GM18499 (cell line): ENCODE results near the gene OVOL1.

Experiments
- ATAC-seq: cut with Tn5 transposase; IDR thresholded peaks from one replicate; pipeline ENCODE4 v1.9.1; 2021; ENCODE audit warnings: moderate number of reproducible peaks; ENCODE audit not compliant: insufficient read depth, unreplicated experiment

OVOL1 gene

DNA sequence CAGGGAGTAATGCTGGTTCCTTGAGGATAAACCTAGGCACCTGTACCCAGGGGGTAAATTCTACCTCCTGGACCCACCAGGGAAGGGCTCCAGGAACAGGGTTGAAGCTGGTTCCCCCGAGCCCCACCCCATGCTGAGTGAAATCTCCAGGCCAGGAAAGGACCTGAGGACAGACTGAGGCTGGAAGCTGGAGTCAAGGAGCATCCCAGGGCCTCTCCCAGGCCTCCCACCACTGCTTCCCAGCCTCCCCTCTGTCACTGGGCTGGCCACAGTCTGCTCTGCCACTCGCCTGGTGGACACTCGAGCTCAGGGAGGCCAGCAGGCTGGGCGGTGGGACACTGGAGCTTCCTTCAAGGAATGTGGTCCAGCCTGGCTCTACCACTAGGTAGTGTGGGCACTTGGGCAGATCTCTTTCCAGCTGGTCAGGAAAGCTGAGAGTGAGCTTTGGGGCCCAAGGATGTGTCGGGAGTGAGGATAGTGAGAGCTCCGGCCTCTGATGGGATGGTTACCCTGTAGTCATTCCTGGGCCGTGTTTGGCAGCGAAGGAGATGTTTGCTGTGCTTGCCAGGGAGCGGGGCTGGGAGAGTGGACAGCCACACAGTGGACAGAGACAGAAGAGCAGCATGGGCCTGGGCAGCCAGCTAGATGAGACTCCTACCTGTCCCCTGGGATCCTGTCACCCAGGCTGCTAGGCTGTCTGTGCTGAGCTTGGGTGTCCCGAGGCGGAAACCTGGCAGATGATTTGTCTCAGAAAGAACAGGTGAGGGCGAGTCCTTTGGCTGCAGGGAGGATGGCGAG, 3.4 kb downstream of the OVOL1 start:
- ATAC-seq: no peak

DNA sequence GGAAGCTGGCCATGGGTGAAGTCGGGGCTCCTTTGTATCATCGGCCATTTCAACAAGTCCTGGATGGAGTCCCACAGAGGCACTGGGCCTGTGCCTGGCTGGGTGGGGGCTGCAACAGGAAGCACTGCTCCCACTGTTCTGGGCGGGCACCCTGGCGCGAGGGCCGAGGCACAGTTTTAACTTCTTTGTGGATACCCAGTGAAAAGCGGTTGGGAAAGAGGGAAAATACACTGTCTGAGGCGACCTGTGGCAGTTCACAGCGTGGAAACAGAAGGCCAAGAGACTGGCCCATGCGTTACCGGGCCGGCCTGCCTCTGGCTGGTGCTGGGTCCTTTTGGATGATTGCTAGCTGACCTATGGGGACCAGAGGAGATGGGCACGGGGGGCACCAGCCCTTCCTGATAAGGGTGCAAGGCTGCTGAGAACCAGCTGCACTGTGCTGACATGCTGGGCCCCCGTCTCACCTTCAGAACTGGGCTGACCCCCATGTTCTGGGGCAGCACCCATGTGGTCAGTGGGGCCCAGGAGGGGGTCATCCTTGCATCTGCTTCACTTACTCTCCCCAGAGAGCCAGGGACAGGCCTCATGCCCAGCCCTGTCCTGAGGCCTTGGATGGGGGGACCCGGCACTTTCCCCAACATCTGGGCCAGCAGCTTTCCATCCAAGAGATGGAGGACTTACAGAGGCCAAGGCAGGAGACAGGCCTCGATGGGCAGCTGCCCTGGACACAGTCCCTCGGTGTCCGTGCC, 4.2 kb downstream of the OVOL1 start:
- no peak for ATAC-seq

DNA sequence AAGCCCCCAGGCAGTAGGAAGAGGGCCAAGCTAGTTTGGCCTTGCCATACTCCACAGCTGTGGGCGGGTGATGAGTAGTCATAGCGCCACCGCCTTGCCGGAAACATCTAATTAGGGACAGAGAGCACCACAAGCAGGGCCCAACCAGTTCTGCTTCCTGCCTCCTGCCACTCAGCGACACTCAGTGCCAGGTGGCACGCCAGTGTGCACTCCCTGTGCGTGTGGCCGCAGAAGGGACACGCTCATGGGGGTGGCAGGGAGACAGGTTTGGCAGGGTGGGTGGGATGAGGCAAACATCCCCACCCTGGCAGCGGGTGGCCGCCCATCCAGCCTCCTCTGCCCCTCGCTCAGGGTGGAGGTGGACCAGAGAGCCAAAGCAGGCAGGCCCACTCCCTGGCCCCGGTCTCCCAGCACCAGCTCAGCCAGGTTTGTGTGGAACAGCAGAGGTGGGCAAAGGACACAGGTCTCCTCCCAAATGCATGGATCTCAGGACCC, 4.9 kb downstream of the OVOL1 start:
- peak; percentile 68 for ATAC-seq

DNA sequence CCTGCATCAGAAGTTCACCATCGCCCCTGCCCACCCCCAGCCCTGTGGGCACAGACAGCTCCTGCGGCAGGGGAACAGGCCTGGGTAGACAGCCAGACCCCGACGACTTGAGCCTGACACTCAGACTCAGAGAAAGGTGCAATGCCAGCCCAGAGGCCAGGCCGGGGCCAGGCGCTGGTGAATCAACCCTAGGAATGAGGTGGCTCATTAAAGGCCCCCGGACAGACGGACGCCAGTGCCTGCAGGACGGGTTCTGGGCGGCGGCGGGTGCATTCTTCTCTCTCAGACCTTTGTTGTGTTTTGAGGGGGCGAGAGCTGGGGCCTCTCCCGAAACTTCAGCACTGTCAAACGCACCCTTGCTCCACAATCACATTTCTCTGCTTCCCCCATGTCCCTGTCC, 5.6 kb downstream of the OVOL1 start:
- no peak for ATAC-seq

DNA sequence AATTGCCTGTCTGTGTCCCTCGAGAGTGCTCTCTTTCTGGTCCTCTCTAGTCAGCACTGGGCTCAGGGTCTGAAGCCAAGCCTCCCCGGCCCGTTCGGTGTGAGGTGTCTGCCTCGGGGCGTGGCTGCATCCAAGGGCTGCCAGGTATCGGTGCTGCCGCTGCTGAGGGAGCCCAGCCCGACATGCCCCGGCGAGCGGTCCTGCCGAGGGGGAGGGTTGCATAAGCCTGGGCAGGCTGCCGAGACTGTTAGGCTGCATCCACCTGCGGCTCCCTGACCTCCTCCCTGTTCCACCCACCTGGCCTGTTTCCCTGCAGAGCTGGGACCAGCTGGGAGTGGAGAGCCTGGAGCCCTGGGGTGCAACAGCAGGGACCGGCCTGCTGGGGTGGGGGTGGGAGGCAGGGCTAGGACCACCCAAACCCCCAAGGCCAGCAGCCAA, 6.3 kb downstream of the OVOL1 start:
- ATAC-seq: no peak

DNA sequence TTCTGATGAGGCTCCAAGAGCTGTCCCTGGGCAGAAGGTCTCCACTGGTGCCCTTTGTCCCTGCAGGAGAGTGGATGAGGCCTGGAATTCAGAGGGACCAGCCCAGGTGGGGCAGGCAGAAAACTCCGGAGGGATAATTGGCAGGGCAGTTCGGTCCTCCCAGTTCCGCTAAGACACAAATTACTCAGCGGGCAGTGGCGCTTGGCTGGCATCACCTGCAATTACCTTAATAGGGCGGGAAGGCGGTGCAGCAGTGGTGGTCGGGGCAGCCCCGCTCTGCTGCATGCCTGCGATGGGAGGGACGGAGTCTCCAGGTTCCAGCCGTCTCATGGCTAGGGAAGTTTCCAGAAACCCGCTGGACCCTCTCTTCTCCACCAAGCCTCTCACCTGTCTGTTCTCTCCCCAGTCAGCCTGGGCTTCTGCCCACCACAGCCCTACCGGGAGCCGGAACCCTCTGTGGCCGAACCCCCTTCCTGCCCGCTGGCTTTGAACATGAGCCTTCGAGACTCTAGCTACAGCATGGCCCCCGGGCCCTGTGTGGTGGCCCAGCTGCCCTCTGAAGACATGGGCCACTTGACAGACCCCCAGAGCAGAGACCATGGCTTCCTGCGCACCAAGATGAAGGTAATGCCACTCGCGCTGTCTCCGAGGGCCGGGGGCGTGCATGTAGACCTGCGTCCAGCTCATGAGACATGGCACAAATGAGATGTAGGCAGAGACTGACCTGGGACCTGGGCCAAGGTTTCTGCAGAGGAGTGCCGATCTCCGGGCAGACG, 7.0 kb downstream of the OVOL1 start:
- no peak for ATAC-seq

DNA sequence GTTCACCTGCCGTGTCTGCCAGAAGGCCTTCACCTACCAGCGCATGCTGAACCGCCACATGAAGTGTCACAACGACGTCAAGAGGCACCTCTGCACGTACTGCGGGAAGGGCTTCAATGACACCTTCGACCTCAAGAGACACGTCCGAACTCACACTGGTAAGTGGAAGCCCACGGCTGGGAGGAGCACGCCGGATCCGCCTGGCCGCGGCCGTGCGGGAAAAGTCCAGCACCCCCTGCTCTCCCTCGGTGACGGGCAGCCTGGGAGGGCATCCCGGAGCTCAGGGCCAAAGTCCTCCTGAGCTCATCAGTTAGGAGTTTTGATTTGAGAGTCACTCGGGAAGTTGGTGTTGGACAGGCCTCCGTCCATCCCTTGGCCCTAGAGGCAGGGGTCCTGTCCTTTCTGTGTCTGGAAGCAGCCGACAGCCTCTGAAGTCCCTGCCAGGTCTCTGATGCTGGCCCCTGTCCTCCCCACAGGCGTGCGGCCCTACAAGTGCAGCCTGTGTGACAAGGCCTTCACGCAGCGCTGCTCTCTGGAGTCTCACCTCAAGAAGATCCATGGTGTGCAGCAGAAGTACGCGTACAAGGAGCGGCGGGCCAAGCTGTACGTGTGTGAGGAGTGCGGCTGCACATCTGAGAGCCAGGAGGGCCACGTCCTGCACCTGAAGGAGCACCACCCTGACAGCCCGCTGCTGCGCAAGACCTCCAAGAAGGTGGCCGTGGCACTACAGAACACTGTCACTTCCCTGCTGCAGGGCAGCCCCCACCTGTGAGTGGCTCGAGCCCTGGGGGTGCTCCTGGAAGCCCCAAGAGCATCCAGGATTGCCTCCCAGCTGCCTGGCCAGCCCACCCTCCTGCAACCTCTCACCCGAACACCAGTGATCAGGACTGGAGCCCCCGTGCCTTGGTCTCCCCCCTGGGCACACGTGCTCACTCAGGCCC, 8.0 kb downstream of the OVOL1 start:
- no peak for ATAC-seq

DNA sequence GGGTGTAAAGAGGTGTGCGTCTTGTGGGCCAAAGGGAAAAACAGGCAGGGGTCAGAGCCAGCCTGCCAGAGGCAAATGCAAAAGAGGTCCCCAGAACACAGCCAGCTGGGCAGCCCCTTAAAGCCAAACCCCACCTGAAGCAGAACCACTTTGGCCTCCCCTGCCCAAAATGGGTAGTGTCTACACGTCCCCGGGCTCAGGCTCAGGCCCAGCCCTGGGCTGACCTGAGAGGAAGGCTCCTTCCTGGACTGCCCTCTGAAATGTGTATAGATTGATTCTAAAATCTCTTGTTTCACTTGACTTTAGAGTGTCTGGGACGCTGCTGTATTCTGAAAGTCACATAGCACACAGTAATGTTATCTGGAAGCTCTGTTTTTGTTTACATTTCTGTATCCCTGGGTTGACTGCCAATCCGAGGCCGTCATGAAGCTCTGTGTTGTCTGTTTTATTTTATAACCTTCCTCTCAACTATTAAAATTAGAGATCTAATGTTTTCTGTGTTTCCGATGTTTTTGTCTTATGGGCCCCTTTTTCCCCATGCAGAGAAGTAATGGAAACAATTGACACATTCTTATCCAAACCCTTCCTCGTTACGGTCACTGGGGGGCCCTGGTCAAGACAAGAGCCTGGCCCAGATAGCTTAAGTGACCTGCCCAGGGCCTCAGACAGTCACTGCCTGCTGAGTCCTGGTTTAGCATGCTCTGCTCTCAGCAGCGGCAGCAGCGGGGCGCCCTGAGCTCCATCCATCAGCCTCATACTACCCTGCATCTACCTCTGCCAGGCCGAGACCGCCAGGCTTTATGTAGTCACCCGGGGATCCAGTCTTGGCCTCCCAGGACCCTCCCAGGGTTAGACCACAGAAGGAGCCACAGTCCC, 10.1 kb downstream of the OVOL1 start:
- no peak for ATAC-seq

DNA sequence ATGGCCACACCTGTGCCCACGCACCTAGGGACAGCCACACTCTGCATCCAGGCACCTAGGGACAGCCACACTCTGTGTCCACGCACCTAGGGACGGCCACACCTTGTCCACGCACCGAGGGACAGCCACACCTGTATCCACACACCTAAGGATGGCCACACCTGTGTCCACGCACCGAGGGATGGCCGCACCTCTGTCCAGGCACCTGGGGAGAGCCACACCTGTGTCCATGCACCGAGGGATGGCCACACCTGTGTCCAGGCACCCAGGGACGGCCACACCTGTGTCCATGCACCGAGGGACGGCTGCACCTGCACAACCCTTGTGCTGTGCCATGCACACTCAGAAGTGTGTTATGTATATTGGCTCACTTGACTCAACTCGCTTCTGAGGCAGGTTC, 10.8 kb downstream of the OVOL1 start:
- ATAC-seq: no peak

DNA sequence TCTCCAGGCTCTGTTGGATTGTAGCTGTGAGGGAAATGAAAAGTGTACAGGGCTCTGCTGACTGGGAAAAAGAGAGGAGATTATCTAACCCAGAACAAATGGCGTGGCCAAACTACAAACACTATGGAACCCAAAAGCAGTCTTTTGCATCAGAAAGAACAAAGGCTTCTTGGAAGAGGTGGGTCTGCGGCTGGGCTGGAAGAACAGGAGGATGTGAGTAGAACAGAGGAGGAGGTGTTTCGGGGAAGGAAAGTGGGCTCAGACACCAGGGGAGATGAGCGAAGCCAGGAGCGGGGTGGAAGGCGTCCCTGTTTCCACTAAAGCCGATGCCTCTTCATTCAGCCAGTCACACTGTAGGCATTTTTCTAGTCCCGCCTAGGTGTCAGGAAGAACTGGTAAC, 12.0 kb downstream of the OVOL1 start:
- no peak for ATAC-seq

DNA sequence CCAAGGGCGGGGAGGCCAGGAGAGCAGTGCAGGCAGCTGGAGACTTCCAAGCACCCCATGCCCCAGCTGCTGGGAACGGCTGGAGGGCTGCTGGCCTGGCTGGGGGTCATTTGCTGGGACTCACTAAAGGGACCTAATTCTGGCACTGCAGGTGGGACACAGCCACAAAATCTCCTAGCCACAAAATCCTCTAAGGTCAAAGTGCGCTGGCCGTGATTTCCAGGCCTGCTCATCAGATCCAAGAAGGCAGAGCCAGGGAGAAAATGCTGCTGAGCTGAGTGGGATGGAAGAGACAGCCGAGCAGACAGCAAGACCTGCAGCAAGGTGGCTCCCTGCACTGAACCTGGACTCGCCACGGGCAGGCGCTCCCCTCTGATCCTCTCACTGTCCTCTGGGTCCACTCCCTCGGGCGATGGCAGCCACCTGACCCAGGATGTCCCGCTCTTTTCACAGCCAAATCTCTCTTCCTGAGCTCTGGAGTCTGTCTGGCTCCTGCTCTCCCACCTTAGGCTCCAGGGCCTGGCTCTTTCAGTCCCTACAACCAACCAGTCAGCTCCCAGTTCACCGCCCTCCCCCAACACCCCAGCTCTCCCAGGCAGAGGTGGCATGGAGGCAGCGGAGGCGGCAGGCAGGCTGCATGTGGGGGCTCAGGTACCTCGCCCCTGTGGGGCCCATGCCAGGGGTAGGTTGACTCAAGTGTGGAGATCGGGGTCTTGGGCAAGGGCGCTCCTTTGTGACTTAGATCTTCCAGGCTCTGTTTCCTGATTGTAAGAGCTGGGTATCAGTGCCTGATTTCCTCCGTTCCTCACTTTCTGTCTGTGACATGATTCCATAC, 14.5 kb downstream of the OVOL1 start:
- ATAC-seq: no peak

DNA sequence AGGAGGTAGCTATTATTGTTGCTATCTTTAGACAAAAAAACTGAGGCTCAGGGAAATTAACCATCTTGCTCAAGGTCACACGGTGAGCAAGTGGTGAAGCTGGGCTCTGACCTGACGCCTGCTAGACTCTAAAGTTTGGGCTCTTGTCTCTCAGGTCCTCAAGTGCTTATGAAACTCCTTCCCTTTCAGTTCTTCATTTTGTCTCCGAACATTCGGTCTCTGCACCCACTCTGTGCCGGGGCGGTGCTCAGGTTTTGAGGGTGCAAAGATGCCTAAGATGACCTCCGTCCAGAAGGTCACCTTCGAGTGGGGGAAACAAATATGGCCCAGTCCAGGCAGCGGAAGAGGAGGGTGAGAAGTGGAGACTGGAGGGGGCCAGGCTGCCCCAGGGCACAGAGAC, 16.0 kb downstream of the OVOL1 start:
- peak; percentile 76 for ATAC-seq

DNA sequence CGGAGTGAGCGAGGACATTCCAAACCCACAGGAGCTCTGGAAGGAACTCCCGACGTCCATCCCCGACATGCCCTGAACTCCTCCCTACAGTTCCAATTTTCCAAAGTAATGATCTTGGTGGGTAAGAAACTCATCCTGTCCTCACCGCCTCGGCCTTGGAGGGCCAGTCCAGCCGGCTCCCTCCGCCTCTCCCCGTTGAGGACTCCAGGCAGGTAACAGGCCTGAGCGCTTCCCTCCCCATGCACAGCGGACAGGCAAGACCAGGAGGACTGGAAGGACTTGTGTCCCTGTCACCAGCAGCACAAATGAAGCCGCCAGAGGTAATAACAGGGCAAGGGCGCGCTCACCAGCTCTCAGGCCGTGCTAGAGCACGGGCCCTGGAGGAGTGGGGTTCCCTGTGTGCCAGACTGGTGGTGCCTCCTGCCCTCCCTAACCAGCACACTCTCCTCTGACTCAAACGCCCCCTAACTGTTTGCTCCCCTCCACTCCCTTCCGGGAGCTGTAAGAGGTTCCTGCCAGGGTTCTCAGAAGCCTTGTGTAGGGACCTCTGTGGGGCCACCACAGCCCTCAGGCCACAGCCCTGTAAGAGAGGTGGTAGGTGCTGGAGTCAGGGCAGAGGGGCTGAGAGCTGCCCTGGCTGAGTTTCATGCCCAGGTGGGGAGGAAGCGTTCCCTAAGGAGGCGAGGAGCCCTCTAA, 17.1 kb downstream of the OVOL1 start:
- no peak for ATAC-seq

DNA sequence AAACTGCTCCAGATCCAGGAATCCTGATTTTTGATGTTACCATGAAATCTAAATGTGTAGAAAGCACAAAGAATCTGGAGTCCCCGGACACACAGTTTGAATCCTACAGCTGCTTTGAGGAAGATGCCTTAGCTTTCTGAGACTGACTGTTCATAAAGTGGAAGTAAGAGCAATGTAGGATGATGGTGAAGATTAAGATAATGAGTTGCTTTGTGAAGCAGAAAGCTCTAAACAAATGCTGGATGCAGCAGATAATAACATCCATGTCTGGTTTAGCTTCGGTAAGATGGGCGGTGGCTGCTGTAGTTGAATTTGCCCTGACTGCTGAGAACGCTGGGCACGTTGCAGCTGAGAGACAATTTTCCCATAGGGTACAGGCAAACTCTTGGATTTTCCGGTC, 20.1 kb downstream of the OVOL1 start:
- ATAC-seq: no peak

DNA sequence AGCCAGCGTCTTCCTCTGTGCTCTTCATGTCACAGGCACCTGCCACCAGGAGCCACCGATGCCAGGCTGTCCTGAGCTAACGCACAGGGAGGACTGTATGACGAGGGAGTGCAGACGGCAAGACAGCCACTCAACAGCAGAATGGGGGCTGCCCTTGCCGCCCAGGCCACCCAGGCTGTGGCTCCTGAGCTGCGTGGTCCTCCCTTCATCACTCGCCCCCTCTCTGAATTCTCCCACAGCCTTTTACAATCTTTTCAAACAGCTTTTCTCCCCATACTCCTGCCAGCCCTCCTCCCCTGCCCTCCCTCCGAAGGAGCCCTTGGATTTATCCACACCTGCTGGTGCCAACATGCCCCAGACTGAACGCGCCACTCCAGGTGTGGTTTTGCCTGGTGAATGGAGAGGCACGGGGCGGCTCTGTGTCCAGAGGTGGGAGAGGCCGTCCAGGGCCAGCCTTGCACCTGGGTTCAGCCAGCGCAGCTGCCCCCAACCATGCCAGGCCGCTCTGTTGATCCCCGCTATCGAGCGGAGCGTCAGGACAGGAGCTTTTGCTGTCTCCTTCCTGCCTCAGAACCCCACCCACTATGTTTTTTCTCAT, 22.0 kb downstream of the OVOL1 start:
- ATAC-seq: no peak

DNA sequence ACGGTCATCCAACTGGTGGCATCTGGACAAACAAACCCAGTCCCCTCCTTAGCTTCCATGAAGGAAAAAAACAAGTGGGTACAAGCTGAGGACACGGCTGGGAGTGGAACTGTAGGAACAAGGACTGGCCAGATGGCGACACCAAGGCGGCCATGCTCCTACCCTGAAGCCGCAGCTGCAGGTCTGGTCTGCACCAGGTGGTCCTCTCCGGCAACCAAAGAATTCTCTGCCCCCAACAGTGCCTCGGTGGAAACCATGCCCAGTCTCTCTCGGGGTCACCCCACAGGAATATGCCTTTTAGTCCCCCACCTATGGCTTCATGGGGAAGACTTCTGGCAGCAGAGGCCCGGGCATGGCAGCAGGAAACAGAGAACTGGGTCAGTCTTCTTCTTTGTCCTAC, 22.6 kb downstream of the OVOL1 start:
- no peak for ATAC-seq
